ENCODE measurements around the gene NAPEPLD.
A peak's percentile ranks its signal among the peaks of the same experiment; 100 is the strongest.
"Not testable (repeated sequence)": the region's sequence is repeated elsewhere in the genome, so short reads cannot be mapped to it uniquely, and the experiment has no call there.

The NAPEPLD gene
- 8.8 to 13.0 reads per million in 2 donors for total RNA-seq

GRCh38 chr7:103148994-103149807 lies at the start of gene NAPEPLD:
TSS of gene NAPEPLD (minus strand) at chr7:103149099. CDS start at chr7:103128776, 20,323 bp downstream.
- peak; percentile 52 for DNase-seq

- not testable (repeated sequence) for DNase-seq
Observed at GRCh38 chr7:103198079-103198478, 49.2 kb upstream of the NAPEPLD start.

GRCh38 chr7:103195364-103195763 lies 46.5 kb upstream of the NAPEPLD start:
- not testable (repeated sequence) for DNase-seq

- DNase-seq: not testable (repeated sequence)
Observed at GRCh38 chr7:103172415-103173146, 23.7 kb upstream of the NAPEPLD start.

GRCh38 chr7:103171695-103172414 lies 23.0 kb upstream of the NAPEPLD start:
- not testable (repeated sequence) for DNase-seq

- not testable (repeated sequence) for DNase-seq
Observed at GRCh38 chr7:103166921-103167544, 18.1 kb upstream of the NAPEPLD start.

- not testable (repeated sequence) for DNase-seq
Observed at GRCh38 chr7:103163087-103163825, 14.4 kb upstream of the NAPEPLD start.

- not testable (repeated sequence) for DNase-seq
Observed at GRCh38 chr7:103162641-103163040, 13.7 kb upstream of the NAPEPLD start.

GRCh38 chr7:103161998-103162616 lies 13.2 kb upstream of the NAPEPLD start:
- not testable (repeated sequence) for DNase-seq

GRCh38 chr7:103159072-103159471 lies 10.2 kb upstream of the NAPEPLD start:
- DNase-seq: not testable (repeated sequence)

GRCh38 chr7:103155331-103156024 lies 6.6 kb upstream of the NAPEPLD start:
- DNase-seq: not testable (repeated sequence)

- DNase-seq: no peak
Observed at GRCh38 chr7:103154042-103154441, 5.1 kb upstream of the NAPEPLD start.

GRCh38 chr7:103152744-103153617 lies 4.1 kb upstream of the NAPEPLD start:
- not testable (repeated sequence) for DNase-seq

- DNase-seq: not testable (repeated sequence)
Observed at GRCh38 chr7:103151993-103152676, 3.2 kb upstream of the NAPEPLD start.

- no peak for DNase-seq
Observed at GRCh38 chr7:103150192-103150591, 1.3 kb upstream of the NAPEPLD start.

GRCh38 chr7:103149808-103150180 lies 895 bp upstream of the NAPEPLD start:
- no peak for DNase-seq

- no peak for DNase-seq
Observed at GRCh38 chr7:103148131-103148993, 537 bp downstream of the NAPEPLD start.

GRCh38 chr7:103144754-103145153 lies 4.1 kb downstream of the NAPEPLD start:
- DNase-seq: not testable (repeated sequence)

All from activated gamma-delta T cell (primary cell).